ENCODE results near the gene FBXL2. TPM values are rescaled to one million over a fixed set of nuclear protein-coding genes. Genes with fewer than 3 reads are reported as not detected.
A peak's percentile ranks its signal among the peaks of the same experiment; 100 is the strongest.

The FBXL2 gene
- total RNA-seq, 1 donor from 2014 or later: 21.4 TPM

- Mint-ChIP-seq H3K27ac (ENCODE audit: unreplicated experiment) (no peak overlapping the region), H3K4me3 (ENCODE audit: unreplicated experiment) (no peak overlapping the region), H3K36me3 (ENCODE audit: unreplicated experiment) (no peaks in the 10 kb centered on the region), H3K9me3 (ENCODE audit: unreplicated experiment) (peaks cover 4% of the 10 kb centered on the region), H3K27me3 (ENCODE audit: unreplicated experiment) (no peaks in the 10 kb centered on the region), H3K4me1 (ENCODE audit: low read depth, unreplicated experiment) (peaks cover 8% of the 10 kb centered on the region)
- DNase-seq: no peak
- TF ChIP-seq CTCF (IDR thresholded peaks at IDR 0.05; ENCODE audit: partially characterized antibody, unreplicated experiment): no peak
Measured at GRCh38 chr3:33388374-33389100, 111.3 kb downstream of the FBXL2 start.

GRCh38 chr3:33389908-33390307 is 112.7 kb downstream of the FBXL2 start:
- no peak overlapping the region for H3K27ac Mint-ChIP-seq (ENCODE audit: unreplicated experiment)
- no peak for TF ChIP-seq CTCF (IDR thresholded peaks at IDR 0.05; ENCODE audit: partially characterized antibody, unreplicated experiment)
- H3K36me3 Mint-ChIP-seq (ENCODE audit: unreplicated experiment): no peaks in the 10 kb centered on the region
- DNase-seq: no peak
- H3K4me3 Mint-ChIP-seq (ENCODE audit: unreplicated experiment): no peak overlapping the region
- H3K27me3 Mint-ChIP-seq (ENCODE audit: unreplicated experiment): no peaks in the 10 kb centered on the region
- peaks cover 8% of the 10 kb centered on the region for H3K4me1 Mint-ChIP-seq (ENCODE audit: low read depth, unreplicated experiment)
- peaks cover 4% of the 10 kb centered on the region for H3K9me3 Mint-ChIP-seq (ENCODE audit: unreplicated experiment)

GRCh38 chr3:33391255-33391995 is 114.2 kb downstream of the FBXL2 start:
- Mint-ChIP-seq H3K9me3 (ENCODE audit: unreplicated experiment) (peaks cover 4% of the 10 kb centered on the region), H3K4me3 (ENCODE audit: unreplicated experiment) (no peak overlapping the region), H3K4me1 (ENCODE audit: low read depth, unreplicated experiment) (peaks cover 8% of the 10 kb centered on the region), H3K27ac (ENCODE audit: unreplicated experiment) (no peak overlapping the region), H3K27me3 (ENCODE audit: unreplicated experiment) (no peaks in the 10 kb centered on the region), H3K36me3 (ENCODE audit: unreplicated experiment) (no peaks in the 10 kb centered on the region)
- no peak for DNase-seq
- TF ChIP-seq CTCF (IDR thresholded peaks at IDR 0.05; ENCODE audit: partially characterized antibody, unreplicated experiment): no peak

- H3K4me1 Mint-ChIP-seq (ENCODE audit: low read depth, unreplicated experiment): peaks cover 8% of the 10 kb centered on the region
- H3K9me3 Mint-ChIP-seq (ENCODE audit: unreplicated experiment): peaks cover 4% of the 10 kb centered on the region
- H3K36me3 Mint-ChIP-seq (ENCODE audit: unreplicated experiment): no peaks in the 10 kb centered on the region
- peak overlapping the region; percentile 74 for H3K27ac Mint-ChIP-seq (ENCODE audit: unreplicated experiment)
- H3K4me3 Mint-ChIP-seq (ENCODE audit: unreplicated experiment): no peak overlapping the region
- DNase-seq: no peak
- no peak for TF ChIP-seq CTCF (IDR thresholded peaks at IDR 0.05; ENCODE audit: partially characterized antibody, unreplicated experiment)
- no peaks in the 10 kb centered on the region for H3K27me3 Mint-ChIP-seq (ENCODE audit: unreplicated experiment)
Measured at GRCh38 chr3:33392144-33392543, 114.9 kb downstream of the FBXL2 start.

GRCh38 chr3:33392703-33393125 is 115.5 kb downstream of the FBXL2 start:
- H3K4me1 Mint-ChIP-seq (ENCODE audit: low read depth, unreplicated experiment): peaks cover 8% of the 10 kb centered on the region
- H3K36me3 Mint-ChIP-seq (ENCODE audit: unreplicated experiment): no peaks in the 10 kb centered on the region
- no peak for TF ChIP-seq CTCF (IDR thresholded peaks at IDR 0.05; ENCODE audit: partially characterized antibody, unreplicated experiment)
- peaks cover 4% of the 10 kb centered on the region for H3K9me3 Mint-ChIP-seq (ENCODE audit: unreplicated experiment)
- H3K27me3 Mint-ChIP-seq (ENCODE audit: unreplicated experiment): no peaks in the 10 kb centered on the region
- no peak overlapping the region for H3K4me3 Mint-ChIP-seq (ENCODE audit: unreplicated experiment)
- DNase-seq: peak; percentile 35
- H3K27ac Mint-ChIP-seq (ENCODE audit: unreplicated experiment): peak overlapping the region; percentile 74
